HG02884 (cell line): ENCODE measurements around the gene CCSER2.
"Not testable (repeated sequence)": the region's sequence is repeated elsewhere in the genome, so short reads cannot be mapped to it uniquely, and the experiment has no call there.

Experiments
- ATAC-seq: cut with Tn5 transposase; IDR thresholded peaks from one replicate; pipeline ENCODE4 v1.9.1; 2021; ENCODE audit warnings: mild to moderate bottlenecking, moderate library complexity; ENCODE audit not compliant: unreplicated experiment

The CCSER2 gene

DNA sequence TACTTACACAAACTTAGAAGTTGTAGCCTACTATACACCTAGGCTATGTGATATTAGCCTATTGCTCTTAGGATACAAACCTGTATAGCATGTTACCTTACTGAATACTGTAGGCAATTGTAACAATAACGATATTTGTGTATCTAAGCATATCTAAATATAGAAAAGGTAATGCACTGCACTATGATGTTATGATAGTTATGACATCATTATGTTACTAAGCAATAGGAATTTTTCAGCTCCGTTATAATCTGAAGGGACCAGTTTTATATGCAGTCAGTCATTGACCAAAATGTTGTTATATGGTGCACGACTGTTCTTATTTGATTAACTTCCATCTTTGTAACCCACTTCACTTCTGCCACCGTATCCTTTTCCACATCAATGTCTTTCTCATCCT is 62.0 kb downstream of the CCSER2 start:
- ATAC-seq = no peak

DNA sequence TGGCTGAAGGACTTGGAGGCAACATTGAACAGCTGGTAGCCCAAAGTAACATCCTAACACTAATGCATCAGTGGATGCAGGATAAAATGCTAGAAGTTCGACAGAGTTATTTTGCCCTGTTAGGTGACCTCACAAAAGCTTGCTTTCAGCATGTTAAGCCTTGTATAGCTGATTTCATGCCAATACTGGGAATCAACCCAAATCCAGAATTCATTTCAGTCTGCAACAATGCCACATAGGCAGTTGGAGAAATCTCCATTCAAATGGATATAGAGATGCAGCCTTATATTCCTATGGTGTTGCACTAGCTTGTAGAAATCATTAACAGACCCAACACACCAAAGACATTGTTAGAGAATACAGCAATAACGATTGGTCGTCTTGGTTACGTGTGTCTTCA is 62.9 kb downstream of the CCSER2 start:
- no peak for ATAC-seq

- ATAC-seq = no peak
Measured at GRCh38 chr10:84392181-84392580, 63.8 kb downstream of the CCSER2 start.

- ATAC-seq = no peak
Measured at GRCh38 chr10:84395581-84395980, 67.2 kb downstream of the CCSER2 start.

- peak; percentile 87 for ATAC-seq
Measured at GRCh38 chr10:84397735-84398144, 69.4 kb downstream of the CCSER2 start.

GRCh38 chr10:84398696-84399095 is 70.3 kb downstream of the CCSER2 start:
- ATAC-seq = no peak

- ATAC-seq = no peak
Measured at GRCh38 chr10:84401854-84402611, 73.6 kb downstream of the CCSER2 start.

DNA sequence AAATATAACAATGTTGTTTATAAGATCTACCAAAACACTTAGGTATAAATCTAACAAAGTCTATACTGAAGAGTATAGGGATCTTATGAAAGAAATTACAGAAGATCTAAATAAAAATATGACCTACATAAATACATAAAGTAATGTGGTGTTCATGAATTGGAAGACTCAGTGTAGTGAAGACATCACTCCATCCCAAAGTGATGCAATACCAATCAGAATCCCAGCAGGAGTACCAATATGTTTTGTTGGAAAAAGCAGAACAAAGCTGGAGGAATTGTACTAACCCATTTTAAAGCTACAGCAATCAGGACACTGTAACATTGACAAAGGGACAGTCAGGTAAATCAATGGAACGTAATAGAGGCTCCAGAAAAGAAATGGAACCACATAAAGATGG is 76.4 kb downstream of the CCSER2 start:
- no peak for ATAC-seq

- no peak for ATAC-seq
Measured at GRCh38 chr10:84405662-84406061, 77.3 kb downstream of the CCSER2 start.

GRCh38 chr10:84406561-84406960 is 78.2 kb downstream of the CCSER2 start:
- no peak for ATAC-seq

- no peak for ATAC-seq
Measured at GRCh38 chr10:84407388-84408049, 79.1 kb downstream of the CCSER2 start.

- ATAC-seq = no peak
Measured at GRCh38 chr10:84412482-84412881, 84.1 kb downstream of the CCSER2 start.

- not testable (repeated sequence) for ATAC-seq
Measured at GRCh38 chr10:84414110-84414509, 85.7 kb downstream of the CCSER2 start.

GRCh38 chr10:84415539-84416244 is 87.3 kb downstream of the CCSER2 start:
- ATAC-seq = no peak

- no peak for ATAC-seq
Measured at GRCh38 chr10:84416245-84416555, 87.8 kb downstream of the CCSER2 start.

- ATAC-seq = no peak
Measured at GRCh38 chr10:84423719-84424118, 95.3 kb downstream of the CCSER2 start.

DNA sequence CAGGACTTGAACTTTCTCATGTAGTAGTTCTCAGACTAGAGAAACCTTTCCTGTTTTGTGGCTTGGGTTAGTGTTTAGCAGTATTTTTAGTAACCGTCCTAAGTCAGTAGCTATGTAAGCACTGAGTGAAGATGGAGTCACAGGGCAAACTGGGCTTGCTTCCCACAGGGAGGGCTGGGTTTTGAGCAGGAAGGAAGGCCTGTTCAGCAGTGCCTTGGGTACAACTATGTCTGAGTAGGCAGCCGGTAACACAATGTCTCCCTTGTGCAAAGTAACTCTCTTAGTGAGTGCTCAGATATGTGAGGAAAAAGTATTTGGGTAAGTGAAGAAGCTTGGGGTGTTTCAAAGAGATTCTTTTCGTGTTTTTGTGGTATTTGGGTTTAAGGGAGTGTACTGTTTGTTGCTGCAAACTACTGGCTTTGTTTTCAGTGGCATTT is 96.4 kb downstream of the CCSER2 start:
- ATAC-seq = peak; percentile 62

GRCh38 chr10:84427903-84428650 is 99.7 kb downstream of the CCSER2 start:
- ATAC-seq = no peak

DNA sequence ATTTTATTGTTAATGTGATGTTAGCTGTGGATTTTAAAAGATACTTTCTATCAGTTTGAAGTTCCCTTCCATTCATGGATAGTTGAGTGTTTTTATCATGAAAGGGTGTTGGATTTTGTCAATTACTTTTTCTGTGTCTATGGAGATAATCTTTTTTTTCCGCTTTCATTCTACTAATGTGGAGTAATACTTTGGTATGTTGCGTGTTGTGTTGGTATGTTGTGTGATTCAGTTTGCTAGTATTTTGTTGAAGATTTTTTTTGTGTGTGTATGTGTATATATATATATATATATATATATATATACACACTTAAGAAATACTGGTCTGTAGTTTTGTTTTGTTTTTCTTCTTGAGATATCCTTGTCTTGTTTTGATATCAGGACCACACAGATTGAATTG is 100.3 kb downstream of the CCSER2 start:
- ATAC-seq = no peak

- peak; percentile 96 for ATAC-seq
Measured at GRCh38 chr10:84429926-84430520, 101.6 kb downstream of the CCSER2 start.

DNA sequence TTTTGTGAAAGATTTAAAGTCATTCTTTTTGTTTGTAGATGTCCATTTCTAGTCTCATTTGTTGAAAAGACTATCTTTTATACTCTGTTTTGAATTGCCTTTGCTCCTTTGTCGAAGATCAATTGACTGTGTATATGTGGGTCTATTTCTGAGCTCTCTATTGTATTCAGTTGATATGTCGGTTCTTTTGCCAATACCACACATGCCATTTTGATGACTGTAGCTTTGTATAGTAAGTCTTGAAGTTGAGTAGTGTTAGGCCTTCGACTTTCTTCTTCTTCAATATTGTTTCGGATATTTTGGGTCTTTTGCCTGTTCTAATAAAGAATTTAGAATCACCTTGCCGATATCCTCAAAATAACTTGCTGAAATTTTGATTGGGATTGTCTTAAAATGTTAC is 104.5 kb downstream of the CCSER2 start:
- no peak for ATAC-seq
